GM18499 (cell line): Measurements from ENCODE around the gene OPA3.

Source experiments
- ATAC-seq: cut with Tn5 transposase; IDR thresholded peaks from one replicate; pipeline ENCODE4 v1.9.1; 2021; ENCODE audit warnings: moderate number of reproducible peaks; ENCODE audit not compliant: insufficient read depth, unreplicated experiment

OPA3 gene

DNA sequence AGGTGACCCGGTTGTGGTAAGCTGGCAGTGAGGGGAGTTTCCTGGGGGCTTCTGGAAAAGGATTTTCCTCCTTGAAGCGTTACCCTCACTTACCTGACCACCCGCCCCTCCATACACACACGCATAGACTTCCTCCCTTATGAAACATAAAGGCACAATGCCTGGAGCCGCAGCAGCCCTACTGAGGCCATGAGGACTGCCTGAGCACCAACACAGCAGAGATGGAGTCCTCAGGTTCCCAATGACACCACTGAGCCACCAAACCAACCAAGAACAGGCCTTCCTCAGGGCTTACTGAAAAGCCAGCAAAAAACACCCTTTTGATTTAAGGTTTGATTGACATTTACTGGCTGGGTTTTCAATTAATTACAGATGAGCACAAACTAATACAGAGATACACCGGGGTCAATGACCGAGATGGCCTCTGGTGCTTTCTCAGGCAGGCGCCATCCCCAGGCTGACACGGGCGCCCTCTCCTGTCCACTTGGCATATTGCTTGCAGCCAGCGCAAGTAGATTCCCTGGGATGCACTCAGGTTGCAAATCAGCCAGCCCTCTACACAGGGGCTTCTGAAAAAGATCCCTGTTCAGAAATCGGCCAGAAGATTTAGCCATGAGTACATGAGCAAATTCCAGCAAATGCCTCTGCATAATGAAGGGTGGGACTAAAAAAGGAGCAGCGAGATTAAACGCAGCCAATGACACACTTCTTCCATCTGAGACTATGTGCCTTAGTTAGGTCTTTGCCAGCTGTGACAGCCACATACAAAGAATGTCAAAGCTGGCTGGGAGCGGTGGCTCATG is 14.8 kb downstream of the OPA3 start:
- no peak for ATAC-seq

- no peak for ATAC-seq
These were observed 15.9 kb downstream of the OPA3 start for GRCh38 chr19:45568732-45569131.

GRCh38 chr19:45567609-45568008 is 17.0 kb downstream of the OPA3 start:
- ATAC-seq: no peak

DNA sequence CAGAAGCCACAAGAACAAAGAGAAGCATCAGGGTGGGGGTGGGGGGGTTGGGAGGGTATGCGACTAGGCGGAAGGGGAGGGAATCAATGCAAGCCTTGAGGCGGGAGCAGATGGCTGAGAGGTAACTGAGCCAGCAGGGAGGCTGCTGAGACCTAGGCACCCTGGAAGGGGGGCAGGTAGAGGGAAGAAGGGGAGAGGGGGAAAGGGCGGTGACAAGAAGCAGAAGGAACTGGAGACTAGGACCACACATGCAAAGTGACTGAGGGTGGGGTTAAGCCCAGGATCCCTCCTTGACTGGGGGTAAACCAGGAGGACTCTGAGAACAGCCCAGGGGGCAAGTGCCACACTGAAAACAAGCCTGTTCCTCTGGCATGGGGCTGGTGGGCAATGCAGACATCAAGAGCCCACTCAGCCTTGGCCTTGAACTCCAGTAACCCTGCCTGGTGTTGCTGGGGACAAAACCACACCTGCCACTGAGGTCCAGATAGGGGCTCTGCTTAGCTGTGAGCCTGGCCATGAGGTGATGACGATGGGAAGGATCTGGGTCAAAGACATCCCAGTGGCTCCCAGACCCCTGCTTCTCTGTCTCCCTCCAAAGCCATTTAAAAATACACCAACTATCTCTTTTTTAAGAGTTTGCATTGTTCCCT is 20.3 kb downstream of the OPA3 start:
- no peak for ATAC-seq

- no peak for ATAC-seq
These were observed 23.9 kb downstream of the OPA3 start for GRCh38 chr19:45560686-45561085.

GRCh38 chr19:45560038-45560437 is 24.6 kb downstream of the OPA3 start:
- ATAC-seq: no peak

DNA sequence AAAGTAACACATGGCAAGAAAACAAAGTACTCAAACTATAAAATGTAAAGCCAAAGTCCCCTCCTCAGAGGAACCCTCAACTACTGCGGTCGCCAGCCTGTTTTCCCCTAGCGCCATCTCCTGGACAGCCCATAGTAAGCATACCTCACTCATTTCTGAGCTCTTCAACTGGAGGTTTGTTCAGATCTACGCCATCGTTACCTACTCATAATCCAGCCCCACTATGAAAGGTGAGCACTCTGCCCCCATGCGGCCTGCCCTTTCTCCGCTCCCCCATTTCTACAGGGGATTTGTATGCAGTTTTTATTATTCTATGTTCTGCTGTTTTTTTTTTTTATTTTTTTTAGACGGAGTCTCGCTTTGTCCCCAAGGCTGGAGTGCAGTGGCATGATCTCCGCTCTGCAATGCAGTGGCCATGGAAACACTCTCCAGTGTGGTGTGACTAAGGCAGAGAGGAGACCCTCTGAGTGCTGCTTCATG is 26.2 kb downstream of the OPA3 start:
- ATAC-seq: no peak

DNA sequence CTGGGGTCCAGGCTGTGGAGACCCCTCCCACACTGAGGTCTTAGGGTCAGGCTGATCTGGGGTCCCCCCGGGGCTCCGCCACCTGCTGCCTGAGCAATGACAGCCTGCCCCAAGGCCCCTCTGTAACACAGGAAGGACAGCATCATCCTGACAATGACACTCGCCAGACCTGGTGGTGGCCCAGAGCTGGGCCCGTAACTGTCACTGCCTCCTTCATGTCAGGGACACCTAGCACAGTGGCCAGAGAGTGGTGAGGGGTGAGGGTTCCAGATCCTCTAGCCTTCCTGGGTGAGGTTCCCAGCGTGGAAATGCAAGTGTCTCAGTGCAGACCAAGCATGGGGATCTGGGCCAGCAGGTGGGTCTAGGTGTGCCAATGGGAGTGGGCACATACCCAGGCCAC is 27.8 kb downstream of the OPA3 start:
- no peak for ATAC-seq

- ATAC-seq: no peak
These were observed 30.1 kb downstream of the OPA3 start for GRCh38 chr19:45554481-45554880.

GRCh38 chr19:45553464-45553863 is 31.1 kb downstream of the OPA3 start:
- ATAC-seq: no peak

- ATAC-seq: no peak
These were observed 36.5 kb downstream of the OPA3 start for GRCh38 chr19:45547965-45548609.

GRCh38 chr19:45547211-45547770 is 37.3 kb downstream of the OPA3 start:
- ATAC-seq: no peak

- no peak for ATAC-seq
These were observed 42.4 kb downstream of the OPA3 start for GRCh38 chr19:45542234-45542668.

DNA sequence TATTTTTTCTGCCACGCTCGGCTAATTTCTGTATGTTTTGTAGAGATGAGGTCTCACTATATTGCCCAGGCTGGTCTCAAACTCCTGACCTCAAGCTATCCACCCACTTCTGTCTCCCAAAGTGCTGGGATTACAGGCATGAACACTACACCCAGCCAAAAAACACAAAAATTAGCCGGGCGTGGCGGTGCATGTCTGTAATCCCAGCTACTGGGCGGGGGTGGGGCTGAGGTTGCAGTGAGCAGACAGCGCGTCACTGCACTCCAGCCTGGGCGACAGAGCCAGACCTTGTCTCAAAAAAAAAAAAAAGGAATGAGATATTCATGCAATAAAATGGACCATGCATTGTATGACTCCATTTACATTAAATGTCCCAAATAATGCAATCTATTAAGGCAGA is 45.1 kb downstream of the OPA3 start:
- no peak for ATAC-seq

- no peak for ATAC-seq
These were observed 53.3 kb downstream of the OPA3 start for GRCh38 chr19:45531349-45531748.

DNA sequence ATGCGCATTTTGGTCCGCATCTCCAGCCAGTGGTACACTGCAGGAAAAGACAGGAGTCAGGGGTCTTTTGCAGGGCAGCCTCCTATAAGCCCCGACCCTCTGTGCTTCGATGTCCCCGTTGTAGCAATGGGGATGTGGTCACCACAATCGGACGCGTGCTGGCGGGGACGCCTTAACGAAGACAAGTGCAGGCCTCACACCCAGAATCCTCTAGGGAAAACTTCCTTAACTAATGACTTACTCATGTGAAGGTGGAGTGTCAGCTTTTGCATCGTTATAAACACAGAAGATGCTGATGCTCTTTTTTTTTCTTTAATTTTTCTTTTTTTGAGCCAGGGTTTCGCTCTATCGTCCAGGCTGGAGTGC is 55.2 kb downstream of the OPA3 start:
- no peak for ATAC-seq

GRCh38 chr19:45528744-45529419 is 55.7 kb downstream of the OPA3 start:
- no peak for ATAC-seq

DNA sequence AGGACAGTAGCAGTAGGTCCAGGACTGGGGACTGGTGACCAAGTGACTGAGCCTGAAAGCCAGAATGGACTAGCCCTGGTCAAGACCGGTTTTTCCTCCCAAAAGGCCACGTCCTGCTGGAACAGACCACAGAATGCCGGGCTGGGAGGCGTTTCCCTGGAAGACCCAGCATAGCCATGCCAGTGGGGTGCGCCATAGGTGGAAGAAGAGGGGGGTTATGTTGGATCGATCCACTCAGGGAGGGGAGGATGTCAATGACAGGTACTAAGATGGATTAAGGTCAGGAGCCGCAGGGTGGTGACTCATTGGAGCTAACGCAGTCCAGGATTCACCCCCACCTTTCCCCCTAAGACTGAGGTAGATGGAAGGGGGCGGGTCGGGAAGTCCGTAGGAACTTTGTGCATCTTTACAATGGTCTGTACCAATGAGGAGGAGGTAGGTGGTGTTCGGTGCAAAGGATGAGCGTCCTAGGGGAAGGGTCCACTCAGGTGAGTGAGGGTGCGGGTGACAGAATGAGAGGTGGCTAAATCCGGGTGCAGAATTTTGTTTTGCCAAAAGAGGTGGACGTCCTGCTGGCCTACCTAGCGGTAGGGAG is 56.4 kb downstream of the OPA3 start:
- no peak for ATAC-seq

DNA sequence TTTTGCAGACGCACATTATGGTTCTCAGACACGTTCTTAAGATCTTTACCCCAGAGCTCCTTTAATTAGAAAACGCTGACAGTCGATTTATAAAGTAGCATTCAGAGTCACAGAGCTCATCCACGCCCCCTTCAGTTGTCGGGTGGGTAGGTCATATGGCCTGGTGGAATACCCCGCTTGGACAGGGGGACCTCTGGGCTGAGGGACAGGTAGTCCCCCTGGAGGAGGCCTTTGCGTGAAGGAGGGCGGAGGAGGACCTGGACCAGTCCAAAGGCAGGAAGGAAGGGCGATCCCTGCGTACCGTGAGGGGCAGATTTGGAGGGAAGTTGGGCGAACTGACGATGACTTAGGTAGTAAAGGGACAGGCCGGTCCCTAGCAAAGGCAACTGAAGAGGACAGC is 56.9 kb downstream of the OPA3 start:
- no peak for ATAC-seq

DNA sequence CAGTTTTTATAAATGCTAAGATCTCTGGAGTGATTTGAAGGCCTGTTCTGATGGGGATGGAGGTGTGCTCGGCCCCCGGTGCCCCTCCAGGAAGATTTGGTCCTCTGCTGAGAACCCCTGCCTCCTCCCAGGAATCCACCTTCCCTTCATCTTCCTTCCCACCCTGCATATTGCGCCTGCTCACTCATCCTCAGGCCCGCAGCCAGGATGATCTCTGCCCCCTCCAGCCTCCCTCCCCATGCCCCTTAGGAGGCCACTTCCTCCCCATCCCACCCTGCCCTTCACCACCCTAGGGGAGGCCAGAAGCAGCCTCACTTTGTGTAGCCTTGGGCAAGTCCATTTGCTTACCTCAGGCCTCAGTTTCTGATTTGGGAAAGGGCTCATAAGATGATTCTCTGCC is 57.6 kb downstream of the OPA3 start:
- ATAC-seq: no peak
